Endothelial cell of umbilical vein (primary cell): ENCODE measurements around the gene STAT1.

Source experiments
- CTCF ChIP-seq, 2 donors: IDR thresholded peaks; 1 replicate in 1 of 2; 2 replicates in 1 of 2; pipeline ENCODE4 v1.5.1; 2011; ENCODE audit warnings: low read length in 2 of 2, mild to moderate bottlenecking in 2 of 2, moderate library complexity in 2 of 2, control low read depth in 1 of 2, inconsistent platforms in 1 of 2, low read depth in 1 of 2; ENCODE audit not compliant: insufficient read depth in 1 of 2; ENCODE audit errors: extremely low read depth in 1 of 2
- EZH2 ChIP-seq: IDR thresholded peaks from 2 replicates; pipeline ENCODE4 v1.6.1; 2012; ENCODE audit warnings: borderline replicate concordance, low read depth, mild to moderate bottlenecking, moderate library complexity, low read length, inconsistent platforms; ENCODE audit not compliant: severe bottlenecking
- FOS ChIP-seq: IDR thresholded peaks from 2 replicates; pipeline ENCODE4 v1.6.1; 2011; ENCODE audit warnings: mild to moderate bottlenecking, low read length, moderate library complexity, borderline replicate concordance; ENCODE audit not compliant: insufficient read depth
- GATA2 ChIP-seq: IDR thresholded peaks from 2 replicates; pipeline ENCODE4 v1.7.0; 2011; ENCODE audit warnings: low read depth, mild to moderate bottlenecking, moderate library complexity, mixed read lengths, low read length; ENCODE audit not compliant: insufficient read length, insufficient read depth
- JUN ChIP-seq: IDR thresholded peaks from 2 replicates; pipeline ENCODE4 v1.6.1; 2011; ENCODE audit warnings: borderline replicate concordance, low read depth; ENCODE audit not compliant: insufficient read length, insufficient read depth
- MAX ChIP-seq: IDR thresholded peaks from 2 replicates; pipeline ENCODE4 v1.6.1; 2011; ENCODE audit not compliant: insufficient read depth, insufficient read length
- MYC ChIP-seq: IDR thresholded peaks from one replicate; pipeline ENCODE4 v1.6.1; 2011; ENCODE audit warnings: mild to moderate bottlenecking, low read depth, low read length
- POLR2A ChIP-seq: IDR thresholded peaks from 2 replicates; pipeline ENCODE4 v1.6.1; 2012; ENCODE audit warnings: low read depth, mild to moderate bottlenecking, control low read depth, low read length
- POLR2AphosphoS5 ChIP-seq: IDR thresholded peaks from 2 replicates; pipeline ENCODE4 v1.6.1; 2012; ENCODE audit warnings: low read depth, mild to moderate bottlenecking, control low read depth, low read length, moderate library complexity; ENCODE audit not compliant: insufficient read depth

GRCh38 chr2:190964170-190964795, 49.7 kb downstream of the STAT1 start:
- TF ChIP-seq JUN (no peak), CTCF (IDR thresholded peaks at IDR 0.05; ENCODE audit: extremely low read depth in 1 of 2, insufficient read depth in 1 of 2, low read depth in 1 of 2, low read length in 2 of 2) (no peak), POLR2AphosphoS5 (no peak), MAX (no peak), POLR2A (no peak), EZH2 (no peak), MYC (no peak), GATA2 (no peak), FOS (no peak)
